ENCODE data around the gene GSS. TPM values are rescaled to one million over a fixed set of nuclear protein-coding genes. Genes with fewer than 3 reads are reported as not detected.

Gene GSS
- total and polyA plus RNA-seq, 4 donors = 32.6 to 52.7 (median 47.9) TPM

DNA sequence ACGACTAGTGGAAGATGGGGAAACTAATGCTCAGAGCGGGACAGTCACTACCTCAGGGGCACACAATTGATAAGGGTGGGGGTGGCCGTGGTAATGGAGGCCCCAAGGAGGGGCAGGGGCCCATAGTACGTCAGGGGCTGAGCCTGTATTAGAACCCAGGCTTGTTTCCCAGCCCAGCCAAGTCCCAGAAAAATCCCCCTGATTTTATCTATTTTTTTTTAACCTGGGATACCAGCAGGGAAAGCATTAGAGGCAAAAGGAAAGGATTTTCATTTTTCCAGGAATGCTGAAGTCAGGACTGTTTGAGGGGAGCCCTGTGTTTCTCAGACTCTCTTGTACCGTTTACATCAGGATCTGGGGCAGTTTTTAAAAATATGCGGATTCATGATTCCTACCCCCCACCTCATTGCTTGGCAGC is 444 bp upstream of the GSS start:
- Histone ChIP-seq H3K27ac (ENCODE audit: low read depth in 1 of 2, low read length in 1 of 2) (peak overlapping the region; percentile 79 to 85), H3K4me3 (peak overlapping the region; percentile 49), H3K9ac (ENCODE audit: insufficient read depth in 1 of 2, low read length in 2 of 2) (peak overlapping the region; percentile 42 to 74), H3K36me3 (ENCODE audit: control insufficient read depth in 4 of 4, insufficient read depth in 4 of 4, low read length in 4 of 4) (peaks cover 0 to 5% (median 0%) of the 10 kb centered on the region in 4 donors), H3K9me3 (ENCODE audit: control insufficient read depth in 4 of 4, insufficient read depth in 3 of 4, low read length in 3 of 4) (no peaks in the 10 kb centered on the region), H3K4me1 (ENCODE audit: control insufficient read depth in 5 of 5, insufficient read depth in 5 of 5, low read length in 5 of 5) (peaks cover 0 to 10% (median 2%) of the 10 kb centered on the region in 5 donors), H3K27me3 (ENCODE audit: control insufficient read depth in 3 of 3, insufficient read depth in 3 of 3, low read length in 2 of 3) (no peaks in the 10 kb centered on the region)
- whole genome bisulfite sequencing, 2 donors = 16 to 23% methylated on average over 6 of the region's 6 CpGs
- DNase-seq (no peak), ATAC-seq (ENCODE audit: insufficient read depth, low FRiP score) (no peak)
- no peak for TF ChIP-seq CTCF (IDR thresholded peaks at IDR 0.05; ENCODE audit: control extremely low read depth, extremely low read depth)

DNA sequence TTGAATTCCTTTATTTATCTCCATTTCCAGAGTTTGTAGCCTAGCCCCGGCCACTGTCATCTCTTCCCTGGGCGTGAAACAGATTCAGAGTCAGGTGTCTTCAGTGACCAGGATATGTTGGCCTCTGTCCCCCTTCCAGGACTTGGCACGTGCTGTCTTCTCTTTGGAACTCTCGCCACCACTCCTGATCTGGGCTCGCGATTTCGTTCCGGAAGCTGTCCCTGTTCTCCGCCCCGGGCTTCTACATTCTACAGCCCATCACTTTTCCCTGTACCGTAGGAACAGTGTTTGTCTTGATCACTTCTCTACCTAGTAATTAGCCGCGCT is 739 bp downstream of the GSS start:
- Histone ChIP-seq H3K4me1 (ENCODE audit: control insufficient read depth in 5 of 5, insufficient read depth in 5 of 5, low read length in 5 of 5) (peaks cover 0 to 10% (median 2%) of the 10 kb centered on the region in 5 donors), H3K9me3 (ENCODE audit: control insufficient read depth in 4 of 4, insufficient read depth in 3 of 4, low read length in 3 of 4) (no peaks in the 10 kb centered on the region), H3K27me3 (ENCODE audit: control insufficient read depth in 3 of 3, insufficient read depth in 3 of 3, low read length in 2 of 3) (no peaks in the 10 kb centered on the region), H3K27ac (ENCODE audit: low read depth in 1 of 2, low read length in 1 of 2) (peak overlapping the region; percentile 79 to 85), H3K9ac (ENCODE audit: insufficient read depth in 1 of 2, low read length in 2 of 2) (peak overlapping the region; percentile 73 to 75), H3K4me3 (peak overlapping the region; percentile 49), H3K36me3 (ENCODE audit: control insufficient read depth in 4 of 4, insufficient read depth in 4 of 4, low read length in 4 of 4) (peaks cover 0 to 8% (median under 1%) of the 10 kb centered on the region in 4 donors)
- no peak for TF ChIP-seq CTCF (IDR thresholded peaks at IDR 0.05; ENCODE audit: control extremely low read depth, extremely low read depth)
- DNase-seq (peak; percentile 42 to 52 (median 47)), ATAC-seq (ENCODE audit: insufficient read depth, low FRiP score) (no peak)
- 12 to 14% methylated on average over 13 of the region's 13 CpGs for WGBS, 2 donors

DNA sequence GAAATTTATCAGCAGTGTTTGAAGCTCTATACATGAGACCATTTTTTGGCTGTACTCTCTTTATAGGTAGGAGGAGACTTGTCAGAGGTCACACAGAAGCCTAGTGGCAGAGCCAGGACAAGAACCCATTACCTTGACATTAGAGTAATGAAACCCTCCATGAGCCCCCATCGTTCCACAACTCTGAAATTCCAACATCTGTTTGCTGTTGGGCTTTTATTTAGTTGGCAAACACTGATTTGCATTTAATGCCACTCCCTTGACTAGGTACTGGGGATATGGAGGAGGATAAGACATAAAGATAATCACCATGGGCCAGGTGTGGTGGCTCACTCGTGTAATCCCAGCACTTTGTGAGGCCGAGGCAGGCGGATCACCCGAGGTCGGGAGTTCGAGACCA is 1.6 kb downstream of the GSS start:
- Histone ChIP-seq H3K4me1 (ENCODE audit: control insufficient read depth in 5 of 5, insufficient read depth in 5 of 5, low read length in 5 of 5) (peaks cover 0 to 10% (median 2%) of the 10 kb centered on the region in 5 donors), H3K27me3 (ENCODE audit: control insufficient read depth in 3 of 3, insufficient read depth in 3 of 3, low read length in 2 of 3) (no peaks in the 10 kb centered on the region), H3K36me3 (ENCODE audit: control insufficient read depth in 4 of 4, insufficient read depth in 4 of 4, low read length in 4 of 4) (peaks cover 0 to 8% (median under 1%) of the 10 kb centered on the region in 4 donors), H3K4me3 (no peak overlapping the region), H3K27ac (ENCODE audit: low read depth in 1 of 2, low read length in 1 of 2) (peak overlapping the region in 1 of 2 donors; percentile 77), H3K9ac (ENCODE audit: insufficient read depth in 1 of 2, low read length in 2 of 2) (no peak overlapping the region), H3K9me3 (ENCODE audit: control insufficient read depth in 4 of 4, insufficient read depth in 3 of 4, low read length in 3 of 4) (no peaks in the 10 kb centered on the region)
- no peak for DNase-seq
- 94 to 95% methylated on average over 7 of the region's 7 CpGs for WGBS, 2 donors
- ATAC-seq (ENCODE audit: insufficient read depth, low FRiP score) = no peak
- no peak for TF ChIP-seq CTCF (IDR thresholded peaks at IDR 0.05; ENCODE audit: control extremely low read depth, extremely low read depth)

DNA sequence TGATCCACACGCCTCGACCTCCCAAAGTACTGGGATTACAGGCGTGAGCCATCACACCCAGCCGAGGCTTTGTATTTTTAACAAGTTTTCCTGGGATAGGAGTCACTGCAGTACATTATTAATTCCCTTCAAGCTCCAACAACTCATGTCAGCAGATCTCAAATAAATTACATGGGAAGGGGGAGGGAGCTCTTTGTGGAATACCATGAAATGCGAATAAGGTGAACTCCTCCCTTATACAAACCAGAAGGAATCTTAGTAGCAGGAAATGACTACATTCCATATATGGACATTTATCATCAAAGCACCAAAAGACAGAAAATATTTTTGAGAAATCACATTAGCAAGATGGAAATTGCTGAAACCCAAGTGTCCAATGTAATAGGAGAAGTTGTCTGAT is 2.9 kb downstream of the GSS start:
- no peak overlapping the region for H3K9ac ChIP-seq (ENCODE audit: insufficient read depth in 1 of 2, low read length in 2 of 2)
- 87 to 91% methylated on average over 5 of the region's 5 CpGs for WGBS, 2 donors
- no peak for TF ChIP-seq CTCF (IDR thresholded peaks at IDR 0.05; ENCODE audit: control extremely low read depth, extremely low read depth)

More for the DNA sequence above, 2.9 kb downstream of the GSS start:
- no peaks in the 10 kb centered on the region for H3K27me3 ChIP-seq (ENCODE audit: control insufficient read depth in 3 of 3, insufficient read depth in 3 of 3, low read length in 2 of 3)
- DNase-seq (no peak), ATAC-seq (ENCODE audit: insufficient read depth, low FRiP score) (no peak)
- H3K9me3 ChIP-seq (ENCODE audit: control insufficient read depth in 4 of 4, insufficient read depth in 3 of 4, low read length in 3 of 4) = no peaks in the 10 kb centered on the region
- H3K36me3 ChIP-seq (ENCODE audit: control insufficient read depth in 4 of 4, insufficient read depth in 4 of 4, low read length in 4 of 4) = peaks cover 0 to 11% (median under 1%) of the 10 kb centered on the region in 4 donors
- H3K4me1 ChIP-seq (ENCODE audit: control insufficient read depth in 5 of 5, insufficient read depth in 5 of 5, low read length in 5 of 5) = peaks cover 0 to 10% (median 2%) of the 10 kb centered on the region in 5 donors
- peak overlapping the region in 1 of 2 donors; percentile 77 for H3K27ac ChIP-seq (ENCODE audit: low read depth in 1 of 2, low read length in 1 of 2)
- H3K4me3 ChIP-seq = no peak overlapping the region

All from lung (tissue), 12 donors.